Prostate gland (tissue), 2 donors: ENCODE data around the gene ZRANB2.

ENCODE experiments used
- POLR2A ChIP-seq: fragments of 450-650 bp; IDR thresholded peaks from one replicate; pipeline ENCODE4 v1.6.1; 2016; ENCODE audit warnings: antibody characterized with exemption, mild to moderate bottlenecking
- TF ChIP-seq, protein P1 (sequence below), 4 experiments: fragments of 200-600 bp in 2 of 4; fragments of 450-650 bp in 2 of 4; sonication (generic) in 2 of 4; IDR thresholded peaks; 1 replicate in 3 of 4; 2 replicates in 1 of 4; pipeline ENCODE4 v1.5.1; 2016 to 2019; ENCODE audit warnings: antibody characterized with exemption in 4 of 4, mild to moderate bottlenecking in 2 of 4, moderate library complexity in 2 of 4

DNA sequence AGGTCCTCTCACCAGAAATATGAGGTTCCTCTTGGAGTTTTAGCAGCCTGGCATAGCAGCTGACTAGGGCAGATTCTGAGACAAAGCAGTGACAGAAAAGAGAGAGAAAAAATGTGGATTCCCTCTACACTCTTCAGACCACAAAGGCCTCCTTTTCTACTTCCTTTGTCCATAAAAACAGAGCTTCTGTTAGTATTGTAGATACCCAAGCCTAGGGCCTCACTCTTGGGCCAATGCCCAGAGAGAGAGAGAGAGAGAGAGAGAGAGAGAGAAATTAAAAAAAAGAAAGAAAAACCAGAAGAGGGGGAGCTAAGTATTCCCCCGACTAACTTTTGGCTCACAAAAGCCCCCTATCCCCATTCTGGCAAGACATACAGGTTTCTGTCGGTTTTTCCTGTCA is 2.4 kb upstream of the ZRANB2 start:
- no peak for TF ChIP-seq POLR2A
- TF ChIP-seq, protein P1, sequence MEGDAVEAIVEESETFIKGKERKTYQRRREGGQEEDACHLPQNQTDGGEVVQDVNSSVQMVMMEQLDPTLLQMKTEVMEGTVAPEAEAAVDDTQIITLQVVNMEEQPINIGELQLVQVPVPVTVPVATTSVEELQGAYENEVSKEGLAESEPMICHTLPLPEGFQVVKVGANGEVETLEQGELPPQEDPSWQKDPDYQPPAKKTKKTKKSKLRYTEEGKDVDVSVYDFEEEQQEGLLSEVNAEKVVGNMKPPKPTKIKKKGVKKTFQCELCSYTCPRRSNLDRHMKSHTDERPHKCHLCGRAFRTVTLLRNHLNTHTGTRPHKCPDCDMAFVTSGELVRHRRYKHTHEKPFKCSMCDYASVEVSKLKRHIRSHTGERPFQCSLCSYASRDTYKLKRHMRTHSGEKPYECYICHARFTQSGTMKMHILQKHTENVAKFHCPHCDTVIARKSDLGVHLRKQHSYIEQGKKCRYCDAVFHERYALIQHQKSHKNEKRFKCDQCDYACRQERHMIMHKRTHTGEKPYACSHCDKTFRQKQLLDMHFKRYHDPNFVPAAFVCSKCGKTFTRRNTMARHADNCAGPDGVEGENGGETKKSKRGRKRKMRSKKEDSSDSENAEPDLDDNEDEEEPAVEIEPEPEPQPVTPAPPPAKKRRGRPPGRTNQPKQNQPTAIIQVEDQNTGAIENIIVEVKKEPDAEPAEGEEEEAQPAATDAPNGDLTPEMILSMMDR (IDR thresholded peaks at IDR 0.05): no peak
